Neural cell (in vitro differentiated cells): ENCODE results near the gene DLK1. TPM values are rescaled to one million over a fixed set of nuclear protein-coding genes. Genes with fewer than 3 reads are reported as not detected.

Source experiments
- H2AFZ ChIP-seq: fragments of 200-600, 300-800 bp; sonication (generic), shearing (Covaris generic); 2 replicates; pipeline ENCODE4 v1.6.0; 2014; ENCODE audit warnings: low read depth, mild to moderate bottlenecking, antibody characterized with exemption, low read length, moderate library complexity
- H3F3A ChIP-seq: fragments of 200-600 bp; shearing (Covaris generic); 2 replicates; pipeline ENCODE4 v1.6.1; 2016; ENCODE audit warnings: mild to moderate bottlenecking, moderate library complexity, mixed read lengths, antibody characterized with exemption, low read length; ENCODE audit not compliant: insufficient read depth, poor library complexity, severe bottlenecking
- H3K27ac ChIP-seq: fragments of 200-600, 300-800 bp; sonication (generic), shearing (Covaris generic); 2 replicates; pipeline ENCODE4 v1.5.1; 2014; ENCODE audit warnings: mild to moderate bottlenecking, low read length, moderate library complexity
- H3K27me3 ChIP-seq: fragments of 300-800, 200-600 bp; sonication (generic), shearing (Covaris generic); 2 replicates; pipeline ENCODE4 v1.6.0; 2014; ENCODE audit warnings: mild to moderate bottlenecking, low read depth, low read length, moderate library complexity; ENCODE audit not compliant: insufficient read depth
- H3K36me3 ChIP-seq: fragments of 300-800, 200-600 bp; sonication (generic), shearing (Covaris generic); 2 replicates; pipeline ENCODE4 v1.5.1; 2014; ENCODE audit warnings: mild to moderate bottlenecking, antibody characterized with exemption, low read length, moderate library complexity; ENCODE audit not compliant: insufficient read depth
- H3K4me2 ChIP-seq: fragments of 300-800, 200-600 bp; sonication (generic), shearing (Covaris generic); 2 replicates; pipeline ENCODE4 v1.6.0; 2014; ENCODE audit warnings: mild to moderate bottlenecking, low read length
- H3K4me3 ChIP-seq: fragments of 300-800, 200-600 bp; sonication (generic), shearing (Covaris generic); 2 replicates; pipeline ENCODE4 v1.5.1; 2014; ENCODE audit warnings: mild to moderate bottlenecking, low read length, moderate library complexity
- H3K79me2 ChIP-seq: fragments of 200-600 bp; shearing (Covaris generic); replicated peaks from 2 replicates; pipeline ENCODE4 v1.6.0; 2014; ENCODE audit warnings: mild to moderate bottlenecking, low read length, moderate library complexity; ENCODE audit not compliant: insufficient read depth
- H3K9ac ChIP-seq: fragments of 300-800, 200-600 bp; sonication (generic), shearing (Covaris generic); 2 replicates; pipeline ENCODE4 v1.6.1; 2016; ENCODE audit warnings: mild to moderate bottlenecking, low read length, mixed read lengths
- H3K9me2 ChIP-seq: fragments of 200-600 bp; shearing (Covaris generic); 2 replicates; pipeline ENCODE4 v1.6.1; 2016; ENCODE audit warnings: mild to moderate bottlenecking, low read length, mixed read lengths; ENCODE audit not compliant: insufficient read depth
- H3K9me3 ChIP-seq: fragments of 200-600, 300-800 bp; sonication (generic), shearing (Covaris generic); 2 replicates; pipeline ENCODE4 v1.6.1; 2016; ENCODE audit warnings: mild to moderate bottlenecking, mixed run types, low read length, moderate library complexity, mixed read lengths
- H4K20me1 ChIP-seq: fragments of 200-600 bp; shearing (Covaris generic); 2 replicates; pipeline ENCODE4 v1.6.1; 2016; ENCODE audit warnings: mild to moderate bottlenecking, mixed run types; ENCODE audit not compliant: insufficient read depth
- CTCF ChIP-seq: fragments of 450-650 bp; IDR thresholded peaks from 2 replicates; pipeline ENCODE4 v1.5.1; 2014; ENCODE audit warnings: antibody characterized with exemption, mild to moderate bottlenecking, moderate library complexity; ENCODE audit not compliant: poor library complexity, severe bottlenecking
- EP300 ChIP-seq: fragments of 450-650 bp; conservative IDR thresholded peaks from 2 replicates; pipeline ENCODE4 v1.6.1; 2014; ENCODE audit warnings: antibody characterized with exemption, mild to moderate bottlenecking, moderate library complexity; ENCODE audit not compliant: poor library complexity, severe bottlenecking
- EZH2 ChIP-seq: fragments of 200-600, 300-800 bp; shearing (Covaris generic), sonication (generic); IDR thresholded peaks from 2 replicates; pipeline ENCODE4 v1.6.1; 2014; ENCODE audit warnings: antibody characterized with exemption, low read length, borderline replicate concordance, mild to moderate bottlenecking; ENCODE audit not compliant: insufficient read depth, poor library complexity, severe bottlenecking
- MXI1 ChIP-seq: fragments of 450-650 bp; conservative IDR thresholded peaks from 2 replicates; pipeline ENCODE4 v1.6.1; 2014; ENCODE audit warnings: antibody characterized with exemption, mild to moderate bottlenecking; ENCODE audit not compliant: poor library complexity, severe bottlenecking
- POLR2AphosphoS5 ChIP-seq: IDR thresholded peaks from 2 replicates; pipeline ENCODE4 v1.6.1; 2012
- RAD21 ChIP-seq: fragments of 450-650 bp; conservative IDR thresholded peaks from 2 replicates; pipeline ENCODE4 v1.6.1; 2014; ENCODE audit warnings: antibody characterized with exemption, mild to moderate bottlenecking, moderate library complexity
- SMC3 ChIP-seq: fragments of 450-650 bp; conservative IDR thresholded peaks from 2 replicates; pipeline ENCODE4 v1.6.1; 2014; ENCODE audit warnings: antibody characterized with exemption, mild to moderate bottlenecking, moderate library complexity; ENCODE audit not compliant: poor library complexity
- TAF1 ChIP-seq: IDR thresholded peaks from 2 replicates; pipeline ENCODE4 v1.6.1; 2012; ENCODE audit warnings: low read depth
- polyA plus RNA-seq: library from polyadenylated mRNA; depleted of rRNA; stranded (reverse); fragments of >200 nt; gene quantifications from 2 replicates; pipeline ENCODE4 v1.2.3, GENCODE V29; 2014
- TF ChIP-seq, protein P1 (sequence below): IDR thresholded peaks from 2 replicates; pipeline ENCODE4 v1.6.1; 2012; ENCODE audit warnings: borderline replicate concordance

DLK1 gene
- polyA plus RNA-seq, 1 donor from 2014 or later: 6.8 TPM

GRCh38 chr14:100781952-100782351 lies 55.3 kb downstream of the DLK1 start:
- no peaks in the 10 kb centered on the region for H3F3A ChIP-seq
- no peaks in the 10 kb centered on the region for H3K79me2 ChIP-seq
- no peak overlapping the region for H2AFZ ChIP-seq
- no peak overlapping the region for H3K27ac ChIP-seq
- no peaks in the 10 kb centered on the region for H4K20me1 ChIP-seq
- H3K9me2 ChIP-seq: no peaks in the 10 kb centered on the region
- H3K9me3 ChIP-seq: no peaks in the 10 kb centered on the region
- no peak overlapping the region for H3K4me3 ChIP-seq
- no peak overlapping the region for H3K9ac ChIP-seq
- no peaks in the 10 kb centered on the region for H3K36me3 ChIP-seq
- H3K27me3 ChIP-seq: no peaks in the 10 kb centered on the region
- TF ChIP-seq EP300: no peak
- no peak for TF ChIP-seq EZH2
- TF ChIP-seq SMC3: no peak
- no peak for TF ChIP-seq CTCF
- TF ChIP-seq POLR2AphosphoS5: no peak
- no peak for TF ChIP-seq RAD21
- TF ChIP-seq MXI1: no peak
- TF ChIP-seq, protein P1, sequence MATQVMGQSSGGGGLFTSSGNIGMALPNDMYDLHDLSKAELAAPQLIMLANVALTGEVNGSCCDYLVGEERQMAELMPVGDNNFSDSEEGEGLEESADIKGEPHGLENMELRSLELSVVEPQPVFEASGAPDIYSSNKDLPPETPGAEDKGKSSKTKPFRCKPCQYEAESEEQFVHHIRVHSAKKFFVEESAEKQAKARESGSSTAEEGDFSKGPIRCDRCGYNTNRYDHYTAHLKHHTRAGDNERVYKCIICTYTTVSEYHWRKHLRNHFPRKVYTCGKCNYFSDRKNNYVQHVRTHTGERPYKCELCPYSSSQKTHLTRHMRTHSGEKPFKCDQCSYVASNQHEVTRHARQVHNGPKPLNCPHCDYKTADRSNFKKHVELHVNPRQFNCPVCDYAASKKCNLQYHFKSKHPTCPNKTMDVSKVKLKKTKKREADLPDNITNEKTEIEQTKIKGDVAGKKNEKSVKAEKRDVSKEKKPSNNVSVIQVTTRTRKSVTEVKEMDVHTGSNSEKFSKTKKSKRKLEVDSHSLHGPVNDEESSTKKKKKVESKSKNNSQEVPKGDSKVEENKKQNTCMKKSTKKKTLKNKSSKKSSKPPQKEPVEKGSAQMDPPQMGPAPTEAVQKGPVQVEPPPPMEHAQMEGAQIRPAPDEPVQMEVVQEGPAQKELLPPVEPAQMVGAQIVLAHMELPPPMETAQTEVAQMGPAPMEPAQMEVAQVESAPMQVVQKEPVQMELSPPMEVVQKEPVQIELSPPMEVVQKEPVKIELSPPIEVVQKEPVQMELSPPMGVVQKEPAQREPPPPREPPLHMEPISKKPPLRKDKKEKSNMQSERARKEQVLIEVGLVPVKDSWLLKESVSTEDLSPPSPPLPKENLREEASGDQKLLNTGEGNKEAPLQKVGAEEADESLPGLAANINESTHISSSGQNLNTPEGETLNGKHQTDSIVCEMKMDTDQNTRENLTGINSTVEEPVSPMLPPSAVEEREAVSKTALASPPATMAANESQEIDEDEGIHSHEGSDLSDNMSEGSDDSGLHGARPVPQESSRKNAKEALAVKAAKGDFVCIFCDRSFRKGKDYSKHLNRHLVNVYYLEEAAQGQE: no peak
- no peak for TF ChIP-seq TAF1
- H3K4me2 ChIP-seq: no peak overlapping the region

GRCh38 chr14:100782516-100783320 lies 56.0 kb downstream of the DLK1 start:
- no peak overlapping the region for H3K27ac ChIP-seq
- no peak overlapping the region for H3K4me2 ChIP-seq

More at GRCh38 chr14:100782516-100783320, 56.0 kb downstream of the DLK1 start:
- no peaks in the 10 kb centered on the region for H3K9me3 ChIP-seq
- no peaks in the 10 kb centered on the region for H3K9me2 ChIP-seq
- no peak overlapping the region for H3K4me3 ChIP-seq
- no peak overlapping the region for H3K9ac ChIP-seq
- H4K20me1 ChIP-seq: no peaks in the 10 kb centered on the region
- no peaks in the 10 kb centered on the region for H3F3A ChIP-seq
- H3K27me3 ChIP-seq: no peaks in the 10 kb centered on the region
- H3K36me3 ChIP-seq: no peaks in the 10 kb centered on the region
- no peak overlapping the region for H2AFZ ChIP-seq
- no peak for TF ChIP-seq EP300
- H3K79me2 ChIP-seq: no peaks in the 10 kb centered on the region
